Activated CD8-positive, alpha-beta T cell treated with anti-CD3 and anti-CD28 coated beads for 36 hours (primary cell): Measurements from ENCODE around the gene C5orf46. TPM values are rescaled to one million over a fixed set of nuclear protein-coding genes. Genes with fewer than 3 reads are reported as not detected.

Source experiments
- ATAC-seq: fragments of 200-7000 bp; cut with Tn5 transposase; one replicate; pipeline ENCODE4 v1.10.0; 2021; ENCODE audit warnings: mild to moderate bottlenecking, moderate library complexity
- CTCF ChIA-PET: fragments of 350-600 bp; sonication (Branson Sonifier 250); formaldehyde crosslinking; loops from one replicate; lab custom pipeline; 2021; ENCODE audit warnings: antibody characterized with exemption; lab: Charles Lee
- POLR2A ChIA-PET: fragments of 350-600 bp; sonication (Branson Sonifier 250); formaldehyde crosslinking; loops from one replicate; lab custom pipeline; 2021; ENCODE audit warnings: antibody characterized with exemption; lab: Charles Lee
- DNase-seq: peaks from one replicate; pipeline ENCODE4 v3.0.0-alpha.2; 2020
- H3K27ac Mint-ChIP-seq: one replicate; pipeline ENCODE4 v1.8.0; 2021; ENCODE audit warnings: mild to moderate bottlenecking, mixed read lengths
- H3K27me3 Mint-ChIP-seq: one replicate; pipeline ENCODE4 v1.8.0; 2021; ENCODE audit warnings: mixed read lengths
- H3K36me3 Mint-ChIP-seq: one replicate; pipeline ENCODE4 v1.8.0; 2021; ENCODE audit warnings: low read depth, mixed read lengths
- H3K4me1 Mint-ChIP-seq: one replicate; pipeline ENCODE4 v1.8.0; 2021; ENCODE audit warnings: low read depth, mixed read lengths
- H3K4me3 Mint-ChIP-seq: one replicate; pipeline ENCODE4 v1.8.0; 2021; ENCODE audit warnings: mild to moderate bottlenecking, moderate library complexity, mixed read lengths
- H3K9me3 Mint-ChIP-seq: one replicate; pipeline ENCODE4 v1.8.0; 2021; ENCODE audit warnings: mixed read lengths
- intact Hi-C: fragments of 100-400 bp; cut with micrococcal nuclease; formaldehyde crosslinking; loops from one replicate; pipeline ENCODE4 v1.10.0; 2022
- total RNA-seq, 2 experiments: library from RNA; stranded (reverse); gene quantifications; one replicate each; pipeline ENCODE4 v1.2.3, GENCODE V29; 2021
- TF ChIP-seq, protein P1 (sequence below): fragments of 200-600 bp; IDR thresholded peaks from one replicate; pipeline ENCODE4 v1.8.0; 2022; ENCODE audit warnings: antibody characterized with exemption, mild to moderate bottlenecking

The C5orf46 gene
- total RNA-seq, 2 experiments from 2014 or later = not detected

DNA sequence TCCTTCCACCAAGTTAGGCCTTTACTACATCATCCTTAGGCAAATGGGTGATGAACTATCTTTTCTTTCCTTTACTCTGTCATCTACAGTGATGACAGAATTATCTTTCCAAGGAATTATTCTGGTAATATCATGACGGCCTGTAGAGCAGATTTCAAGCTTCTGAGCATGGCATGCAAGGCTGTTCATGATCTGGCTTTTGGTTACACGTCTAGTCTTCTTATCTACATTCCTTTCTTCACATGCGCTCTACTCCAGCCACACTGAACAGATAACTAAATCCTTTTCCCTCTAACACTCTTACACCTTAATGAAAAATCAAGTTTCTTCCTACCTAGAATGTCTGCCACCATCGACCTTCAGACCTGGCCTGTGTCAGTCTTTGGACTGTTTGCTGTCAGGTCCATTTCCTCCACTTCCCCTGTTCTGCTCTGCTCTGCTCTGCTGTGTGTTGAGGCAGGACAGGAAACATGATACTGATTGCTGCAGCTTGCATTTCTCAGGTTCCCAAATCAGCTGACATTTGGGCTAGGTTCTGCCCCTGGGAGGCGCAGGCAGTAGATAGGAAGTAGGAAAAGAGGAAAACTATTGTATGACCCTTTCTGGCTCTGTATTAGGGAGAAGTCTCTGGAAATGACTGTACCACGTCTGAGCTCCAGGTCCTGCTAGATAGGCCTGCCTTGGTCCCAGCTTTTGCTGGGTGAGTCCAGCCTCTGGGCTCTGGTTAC, 23.6 kb downstream of the C5orf46 start:
- DNase-seq (no peak), ATAC-seq (no peak)
- ChIA-PET POLR2A (no interaction called here), CTCF (interaction anchor here (2.0 kb wide), 1 partner anchor 25 kb away, joined by 7 read pairs; no protein-coding TSS in a partner anchor)
- no peaks in the 10 kb centered on the region for H3K36me3 Mint-ChIP-seq
- peaks cover 6% of the 10 kb centered on the region for H3K27me3 Mint-ChIP-seq
- intact Hi-C loops = no loop called here
- no peaks in the 10 kb centered on the region for H3K4me1 Mint-ChIP-seq
- no peak overlapping the region for H3K4me3 Mint-ChIP-seq
- TF ChIP-seq, protein P1, sequence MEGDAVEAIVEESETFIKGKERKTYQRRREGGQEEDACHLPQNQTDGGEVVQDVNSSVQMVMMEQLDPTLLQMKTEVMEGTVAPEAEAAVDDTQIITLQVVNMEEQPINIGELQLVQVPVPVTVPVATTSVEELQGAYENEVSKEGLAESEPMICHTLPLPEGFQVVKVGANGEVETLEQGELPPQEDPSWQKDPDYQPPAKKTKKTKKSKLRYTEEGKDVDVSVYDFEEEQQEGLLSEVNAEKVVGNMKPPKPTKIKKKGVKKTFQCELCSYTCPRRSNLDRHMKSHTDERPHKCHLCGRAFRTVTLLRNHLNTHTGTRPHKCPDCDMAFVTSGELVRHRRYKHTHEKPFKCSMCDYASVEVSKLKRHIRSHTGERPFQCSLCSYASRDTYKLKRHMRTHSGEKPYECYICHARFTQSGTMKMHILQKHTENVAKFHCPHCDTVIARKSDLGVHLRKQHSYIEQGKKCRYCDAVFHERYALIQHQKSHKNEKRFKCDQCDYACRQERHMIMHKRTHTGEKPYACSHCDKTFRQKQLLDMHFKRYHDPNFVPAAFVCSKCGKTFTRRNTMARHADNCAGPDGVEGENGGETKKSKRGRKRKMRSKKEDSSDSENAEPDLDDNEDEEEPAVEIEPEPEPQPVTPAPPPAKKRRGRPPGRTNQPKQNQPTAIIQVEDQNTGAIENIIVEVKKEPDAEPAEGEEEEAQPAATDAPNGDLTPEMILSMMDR = no peak
- no peak overlapping the region for H3K27ac Mint-ChIP-seq
- no peaks in the 10 kb centered on the region for H3K9me3 Mint-ChIP-seq

DNA sequence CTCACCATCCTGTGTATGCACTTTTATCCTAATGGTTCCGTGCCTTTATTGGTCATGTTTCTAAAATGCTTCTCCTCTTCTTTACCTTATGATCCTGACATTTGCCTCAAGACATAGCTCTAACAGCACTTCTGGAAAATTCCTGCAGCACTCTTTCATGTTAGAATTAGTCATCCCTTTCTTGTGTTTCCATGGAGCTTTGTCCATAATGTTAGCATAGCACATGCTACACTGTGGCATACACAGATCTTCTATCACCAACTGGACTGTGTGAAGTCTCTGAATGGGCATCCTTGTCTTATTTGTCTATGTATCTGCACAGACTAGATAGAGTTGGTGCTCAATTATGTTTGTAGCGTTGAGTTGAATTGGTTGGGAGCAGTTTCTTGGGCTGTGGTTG, 25.9 kb downstream of the C5orf46 start:
- no peaks in the 10 kb centered on the region for H3K9me3 Mint-ChIP-seq
- DNase-seq = no peak
- no peak overlapping the region for H3K4me3 Mint-ChIP-seq
- ATAC-seq = no peak
- no peaks in the 10 kb centered on the region for H3K4me1 Mint-ChIP-seq
- peaks cover 5% of the 10 kb centered on the region for H3K27me3 Mint-ChIP-seq
- intact Hi-C loops = no loop called here
- no peaks in the 10 kb centered on the region for H3K36me3 Mint-ChIP-seq
- TF ChIP-seq, protein P1 = no peak
- ChIA-PET CTCF (interaction anchor here (1.6 kb wide), 1 partner anchor 23 kb away, joined by 7 read pairs; no protein-coding TSS in a partner anchor), POLR2A (no interaction called here)
- H3K27ac Mint-ChIP-seq = no peak overlapping the region

DNA sequence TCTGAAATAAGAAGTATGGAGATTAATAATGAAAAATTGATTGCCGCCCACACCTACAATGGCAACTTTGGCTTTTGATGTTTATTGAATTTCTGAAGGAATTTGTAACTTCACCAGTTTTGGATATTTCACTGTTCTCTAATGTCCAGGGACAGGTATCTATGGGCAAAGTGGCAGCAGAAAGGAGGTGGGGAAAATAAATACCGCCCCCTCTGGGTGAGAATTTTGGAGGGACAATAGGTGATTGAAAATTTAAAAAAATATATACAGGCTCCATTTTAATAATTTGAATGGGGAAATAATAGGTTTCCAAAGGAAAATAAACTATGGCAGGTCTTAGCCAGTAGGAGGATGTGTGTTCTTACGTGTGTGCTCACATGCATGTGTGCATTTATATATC, 26.6 kb downstream of the C5orf46 start:
- no peak overlapping the region for H3K27ac Mint-ChIP-seq
- H3K4me3 Mint-ChIP-seq = no peak overlapping the region
- H3K36me3 Mint-ChIP-seq = no peaks in the 10 kb centered on the region
- ChIA-PET POLR2A (no interaction called here), CTCF (interaction anchor here (1.1 kb wide), 1 partner anchor 22 kb away, joined by 4 read pairs; no protein-coding TSS in a partner anchor)
- no peaks in the 10 kb centered on the region for H3K9me3 Mint-ChIP-seq
- intact Hi-C loops = no loop called here
- no peaks in the 10 kb centered on the region for H3K4me1 Mint-ChIP-seq
- H3K27me3 Mint-ChIP-seq = peaks cover 3% of the 10 kb centered on the region
- DNase-seq (no peak), ATAC-seq (no peak)
- TF ChIP-seq, protein P1 = no peak

DNA sequence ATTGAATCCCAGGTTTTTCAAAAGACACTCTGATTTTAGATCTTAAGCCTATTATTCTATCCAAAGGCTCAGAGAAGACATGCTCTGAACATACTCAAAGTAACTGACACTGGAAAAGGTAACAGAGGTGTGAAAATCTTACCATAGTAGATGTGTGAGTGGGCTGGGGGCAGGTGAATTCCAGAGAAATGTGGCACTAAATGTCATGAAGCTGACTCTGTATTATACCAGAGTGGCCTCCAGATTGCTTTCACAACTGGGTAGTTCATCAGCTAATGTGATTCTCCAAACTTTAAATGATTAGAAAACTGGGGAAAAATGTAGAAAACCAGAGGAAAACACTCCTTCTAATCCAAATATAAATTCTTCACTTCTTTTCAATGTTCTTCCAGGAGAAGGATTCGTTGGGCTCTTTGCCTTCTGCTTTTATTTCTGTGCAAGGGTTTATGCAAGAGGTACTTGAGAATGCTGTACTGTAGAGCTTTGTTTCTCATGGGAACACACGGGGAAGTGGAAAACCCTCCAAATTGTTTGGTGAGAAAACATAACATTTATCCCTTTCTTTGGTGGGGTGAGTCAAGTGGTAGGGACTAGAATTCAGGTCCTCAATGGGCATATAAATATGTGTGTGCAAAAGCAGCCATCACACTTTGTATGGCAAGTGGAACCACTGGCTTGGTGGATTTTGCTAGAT, 28.1 kb downstream of the C5orf46 start, which contains the start of gene SCGB3A2:
SCGB3A2 (plus strand) TSS at position 646 of the 694 bp plus-strand sequence. CDS start 93 bp downstream, outside the sequence.
- Mint-ChIP-seq H3K27ac (no peak within 1 kb of the TSS), H3K27me3 (peaks cover 1% of the 10 kb centered on the region), H3K4me3 (no peak within 1 kb of the TSS), H3K36me3 (no peaks in the 10 kb centered on the region), H3K9me3 (no peaks in the 10 kb centered on the region), H3K4me1 (no peaks in the 10 kb centered on the region)
- POLR2A ChIA-PET = no interaction called here
- intact Hi-C loops = no loop called here
- CTCF ChIA-PET = no interaction called here
- DNase-seq (no peak), ATAC-seq (no peak)
- TF ChIP-seq, protein P1 = no peak

DNA sequence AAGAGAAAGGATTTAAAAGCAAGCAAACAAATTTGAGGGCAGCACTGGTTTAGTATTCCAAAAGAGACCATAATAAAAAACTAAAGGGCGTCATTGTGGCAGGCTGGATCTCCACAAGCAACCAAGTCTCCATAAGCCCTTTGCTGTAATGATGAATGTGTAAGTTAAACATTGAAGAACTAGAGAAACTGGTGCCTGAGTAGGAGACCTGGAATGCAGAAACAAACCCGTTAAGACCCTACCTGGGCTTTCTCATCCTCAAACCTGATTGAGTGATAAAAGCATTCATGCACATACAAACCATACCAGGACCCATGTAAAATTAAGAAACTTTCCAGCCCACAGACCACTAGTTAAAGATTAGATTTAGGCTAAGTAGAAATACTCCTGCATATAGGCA, 29.7 kb downstream of the C5orf46 start:
- H3K4me3 Mint-ChIP-seq = no peak overlapping the region
- no peak for ATAC-seq
- H3K4me1 Mint-ChIP-seq = no peaks in the 10 kb centered on the region
- intact Hi-C loops = no loop called here
- POLR2A ChIA-PET = no interaction called here
- no peaks in the 10 kb centered on the region for H3K9me3 Mint-ChIP-seq
- DNase-seq = no peak
- H3K27ac Mint-ChIP-seq = no peak overlapping the region
- H3K27me3 Mint-ChIP-seq = peaks cover 1% of the 10 kb centered on the region
- TF ChIP-seq, protein P1 = no peak
- CTCF ChIA-PET = interaction anchor here (1.2 kb wide), 1 partner anchor 19 kb away, joined by 3 read pairs; no protein-coding TSS in a partner anchor
- no peaks in the 10 kb centered on the region for H3K36me3 Mint-ChIP-seq
